SK-N-SH (cell line): ENCODE measurements around the gene IGSF9B. TPM values are rescaled to one million over a fixed set of nuclear protein-coding genes. Genes with fewer than 3 reads are reported as not detected.

Source experiments
- CTCF ChIA-PET: fragments of 300-600, 350-600 bp; formaldehyde crosslinking; extraction: SDS; loops from one replicate; lab custom pipeline; 2021; lab: Yijun Ruan, JAX
- POLR2A ChIA-PET: fragments of 350-600 bp; sonication (Branson Sonifier 250); formaldehyde crosslinking; extraction: SDS; loops from one replicate; lab custom pipeline; 2020; ENCODE audit warnings: antibody characterized with exemption, inconsistent platforms; lab: Yijun Ruan, JAX
- DNase-seq: peaks from one replicate; pipeline ENCODE4 v3.0.0; 2012
- H2AFZ ChIP-seq: fragments of 200-600 bp; sonication (generic); 2 replicates; pipeline ENCODE4 v1.8.1; 2016; ENCODE audit warnings: antibody characterized with exemption, mild to moderate bottlenecking, low read depth
- H3F3A ChIP-seq: fragments of 200-600 bp; sonication (generic); replicated peaks from 2 replicates; pipeline ENCODE3; 2016; ENCODE audit warnings: antibody characterized with exemption, mild to moderate bottlenecking; ENCODE audit not compliant: insufficient read depth
- H3K27ac ChIP-seq, 2 experiments: fragments of 200-500 bp in 1 of 2; fragments of 200-600 bp in 1 of 2; sonication (Bioruptor generic) in 1 of 2; sonication (generic), shearing (Covaris generic) in 1 of 2; 2 replicates each; pipeline versions ENCODE4 v1.5.1 to v1.6.1; 2014 to 2016; ENCODE audit warnings: low read depth in 2 of 2, inconsistent platforms in 1 of 2, low read length in 1 of 2, mild to moderate bottlenecking in 1 of 2, mixed read lengths in 1 of 2
- H3K27me3 ChIP-seq: fragments of 200-600 bp; sonication (generic), shearing (Covaris generic); 2 replicates; pipeline ENCODE4 v1.6.1; 2016; ENCODE audit warnings: mixed run types; ENCODE audit not compliant: insufficient read depth
- H3K36me3 ChIP-seq, 2 experiments: fragments of 200-500 bp in 1 of 2; fragments of 200-600 bp in 1 of 2; sonication (Bioruptor generic) in 1 of 2; sonication (generic) in 1 of 2; replicated peaks in 1 of 2; 2 replicates each; pipeline versions ENCODE3 to v1.5.1; 2014 to 2016; ENCODE audit warnings: low read length in 1 of 2, mild to moderate bottlenecking in 1 of 2; ENCODE audit not compliant: insufficient read depth in 2 of 2, control insufficient read depth in 1 of 2
- H3K4me1 ChIP-seq, 2 experiments: fragments of 200-500 bp in 1 of 2; fragments of 200-600 bp in 1 of 2; sonication (Bioruptor generic) in 1 of 2; sonication (generic), shearing (Covaris generic) in 1 of 2; 2 replicates each; pipeline versions ENCODE4 v1.5.1 to v1.6.1; 2014 to 2016; ENCODE audit warnings: low read depth in 1 of 2, low read length in 1 of 2, mixed run types in 1 of 2; ENCODE audit not compliant: insufficient read depth in 2 of 2, control insufficient read depth in 1 of 2
- H3K4me2 ChIP-seq: fragments of 200-600 bp; sonication (generic), shearing (Covaris generic); 2 replicates; pipeline ENCODE4 v1.6.1; 2017; ENCODE audit warnings: mixed run types
- H3K4me3 ChIP-seq, 2 experiments: fragments of 200-500 bp in 1 of 2; fragments of 200-600 bp in 1 of 2; sonication (Bioruptor generic) in 1 of 2; sonication (generic), shearing (Covaris generic) in 1 of 2; 2 replicates each; pipeline versions ENCODE4 v1.5.1 to v1.8.1; 2014 to 2016; ENCODE audit warnings: low read depth in 2 of 2, inconsistent platforms in 1 of 2, low read length in 1 of 2, mild to moderate bottlenecking in 1 of 2, mixed read lengths in 1 of 2, moderate library complexity in 1 of 2
- H3K79me2 ChIP-seq: fragments of 200-600 bp; sonication (generic); 2 replicates; pipeline ENCODE4 v1.8.1; 2017; ENCODE audit warnings: mild to moderate bottlenecking; ENCODE audit not compliant: insufficient read depth
- H3K9ac ChIP-seq: fragments of 200-600 bp; sonication (generic); 2 replicates; pipeline ENCODE4 v1.6.1; 2017; ENCODE audit warnings: mixed run types
- H3K9me2 ChIP-seq: fragments of 200-600 bp; sonication (generic); 2 replicates; pipeline ENCODE4 v1.6.1; 2017; ENCODE audit warnings: mixed run types
- H3K9me3 ChIP-seq: fragments of 200-600 bp; sonication (generic); 2 replicates; pipeline ENCODE4 v1.6.1; 2017; ENCODE audit warnings: mixed run types, mild to moderate bottlenecking, moderate library complexity
- H4K20me1 ChIP-seq: fragments of 200-600 bp; sonication (generic); 2 replicates; pipeline ENCODE4 v1.6.1; 2017; ENCODE audit warnings: mild to moderate bottlenecking, mixed run types; ENCODE audit not compliant: insufficient read depth
- CTCF ChIP-seq: fragments of 200-600 bp; sonication (generic); IDR thresholded peaks from 2 replicates; pipeline ENCODE4 v1.6.1; 2017; ENCODE audit warnings: antibody characterized with exemption, mild to moderate bottlenecking, moderate library complexity
- FOXM1 ChIP-seq: IDR thresholded peaks from 2 replicates; pipeline ENCODE4 v1.4.0; 2012; ENCODE audit warnings: low read depth, mild to moderate bottlenecking
- GABPA ChIP-seq: IDR thresholded peaks from 2 replicates; pipeline ENCODE4 v1.4.0; 2012; ENCODE audit warnings: low read depth, mild to moderate bottlenecking
- GATA2 ChIP-seq: sonication (generic); formaldehyde crosslinking; IDR thresholded peaks from 2 replicates; pipeline ENCODE4 v1.5.0; 2020; ENCODE audit warnings: mild to moderate bottlenecking, missing genetic modification reagents
- JUND ChIP-seq: IDR thresholded peaks from 2 replicates; pipeline ENCODE4 v1.4.0; 2012
- MXI1 ChIP-seq: IDR thresholded peaks from 2 replicates; pipeline ENCODE4 v1.6.1; 2012; ENCODE audit warnings: mild to moderate bottlenecking, low read depth, low read length, improper control_type of control experiment
- NFIC ChIP-seq: IDR thresholded peaks from 2 replicates; pipeline ENCODE4 v1.4.0; 2012; ENCODE audit warnings: borderline replicate concordance
- NRF1 ChIP-seq: IDR thresholded peaks from 2 replicates; pipeline ENCODE4 v1.6.1; 2012; ENCODE audit warnings: low read depth, mild to moderate bottlenecking, low read length
- RAD21 ChIP-seq: IDR thresholded peaks from 2 replicates; pipeline ENCODE4 v1.6.1; 2012; ENCODE audit warnings: mild to moderate bottlenecking, low read length
- SMC3 ChIP-seq: IDR thresholded peaks from 2 replicates; pipeline ENCODE4 v1.6.1; 2012; ENCODE audit warnings: low read depth, low read length, improper control_type of control experiment
- TCF12 ChIP-seq: IDR thresholded peaks from 2 replicates; pipeline ENCODE4 v1.4.0; 2012
- WGBS: methylation state at CpG from one replicate; pipeline ENCODE4 v1.1.6; 2017; ENCODE audit warnings: low lambda C conversion rate; 5-methylcytosine and 5-hydroxymethylcytosine counted together
- polyA plus RNA-seq, 3 experiments: library from polyadenylated mRNA; depleted of rRNA; stranded (reverse); fragments of >200 nt; gene quantifications; 2 replicates each; pipeline ENCODE4 v1.2.3, GENCODE V29; 2012

The IGSF9B gene
- polyA plus RNA-seq, 1 of the 3 experiments (the other 2 are of a cell fraction) = 0.41 TPM

GRCh38 chr11:133974836-133975487 lies 18.2 kb upstream of the IGSF9B start:
- Histone ChIP-seq H4K20me1 (no peaks in the 10 kb centered on the region), H3K79me2 (no peaks in the 10 kb centered on the region), H3F3A (no peaks in the 10 kb centered on the region), H3K27me3 (no peaks in the 10 kb centered on the region), H2AFZ (no peak overlapping the region), H3K4me1 (peaks cover 0 to 2% of the 10 kb centered on the region in 2 experiments; a peak in 1 of 4 replicates), H3K27ac (no peak overlapping the region), H3K9ac (no peak overlapping the region), H3K36me3 (no peaks in the 10 kb centered on the region), H3K4me2 (no peak overlapping the region), H3K9me2 (no peaks in the 10 kb centered on the region), H3K9me3 (no peaks in the 10 kb centered on the region), H3K4me3 (no peak overlapping the region)
- TF ChIP-seq RAD21 (no peak), SMC3 (no peak), MXI1 (no peak), GATA2 (CRISPR knock-in tag) (no peak)
- CTCF ChIA-PET = no interaction called here
- no peak for DNase-seq
- POLR2A ChIA-PET = interaction anchor here (0.9 kb wide), 1 partner anchor 19 kb away, joined by 3 read pairs; no protein-coding TSS in a partner anchor
- 43% methylated on average over 9 of the region's 14 CpGs for WGBS

- DNase-seq = no peak
- H3K27ac ChIP-seq = no peak overlapping the region
- H2AFZ ChIP-seq = no peak overlapping the region
- H3F3A ChIP-seq = no peaks in the 10 kb centered on the region
- H3K4me2 ChIP-seq = no peak overlapping the region
- H3K79me2 ChIP-seq = no peaks in the 10 kb centered on the region
- H3K9ac ChIP-seq = no peak overlapping the region
- TF ChIP-seq GABPA (no peak), JUND (no peak), CTCF (no peak), TCF12 (no peak), FOXM1 (no peak)
- H3K4me1 ChIP-seq = peaks cover 0 to 6% of the 10 kb centered on the region in 2 experiments; a peak in 1 of 4 replicates
- no peaks in the 10 kb centered on the region for H3K27me3 ChIP-seq
- H4K20me1 ChIP-seq = no peaks in the 10 kb centered on the region
- ChIA-PET CTCF (interaction anchor here (1.1 kb wide), 1 partner anchor 43 kb away, joined by 3 read pairs; no protein-coding TSS in a partner anchor), POLR2A (no interaction called here)
- H3K36me3 ChIP-seq = no peaks in the 10 kb centered on the region
- no peaks in the 10 kb centered on the region for H3K9me3 ChIP-seq
- no peaks in the 10 kb centered on the region for H3K9me2 ChIP-seq
- WGBS = 67% methylated on average over 10 of the region's 11 CpGs
- H3K4me3 ChIP-seq = no peak overlapping the region
Measured at GRCh38 chr11:133971881-133972280, 15.1 kb upstream of the IGSF9B start.

- H3K27me3 ChIP-seq = no peaks in the 10 kb centered on the region
Measured at GRCh38 chr11:133969112-133969511, 12.3 kb upstream of the IGSF9B start.

More at GRCh38 chr11:133969112-133969511, 12.3 kb upstream of the IGSF9B start:
- ChIA-PET POLR2A (no interaction called here), CTCF (interaction anchor here (0.9 to 1.5 kb wide), 2 partner anchors 9 to 41 kb away, joined by 3 to 4 read pairs; no protein-coding TSS in a partner anchor)
- H3K4me1 ChIP-seq = peaks cover 0 to 20% of the 10 kb centered on the region in 2 experiments; a peak in 1 of 4 replicates
- H3F3A ChIP-seq = no peaks in the 10 kb centered on the region
- H2AFZ ChIP-seq = no peak overlapping the region
- DNase-seq = no peak
- no peak overlapping the region for H3K4me3 ChIP-seq
- H3K79me2 ChIP-seq = no peaks in the 10 kb centered on the region
- no peak overlapping the region for H3K27ac ChIP-seq
- no peak for TF ChIP-seq TCF12
- no peak for TF ChIP-seq FOXM1
- TF ChIP-seq NFIC = no peak
- no peak for TF ChIP-seq NRF1
- TF ChIP-seq, all 33 proteins: peak for 0
- no peaks in the 10 kb centered on the region for H3K9me3 ChIP-seq
- no peak overlapping the region for H3K4me2 ChIP-seq
- 63% methylated on average over 11 of the region's 11 CpGs for WGBS
- H3K36me3 ChIP-seq = no peaks in the 10 kb centered on the region
- no peaks in the 10 kb centered on the region for H4K20me1 ChIP-seq
- H3K9me2 ChIP-seq = no peaks in the 10 kb centered on the region
- no peak overlapping the region for H3K9ac ChIP-seq
